ENCODE measurements around the gene RFC2.
A peak's percentile ranks its signal among the peaks of the same experiment; 100 is the strongest.
"Not testable (repeated sequence)": the region's sequence is repeated elsewhere in the genome, so short reads cannot be mapped to it uniquely, and the experiment has no call there.

Gene RFC2

DNA sequence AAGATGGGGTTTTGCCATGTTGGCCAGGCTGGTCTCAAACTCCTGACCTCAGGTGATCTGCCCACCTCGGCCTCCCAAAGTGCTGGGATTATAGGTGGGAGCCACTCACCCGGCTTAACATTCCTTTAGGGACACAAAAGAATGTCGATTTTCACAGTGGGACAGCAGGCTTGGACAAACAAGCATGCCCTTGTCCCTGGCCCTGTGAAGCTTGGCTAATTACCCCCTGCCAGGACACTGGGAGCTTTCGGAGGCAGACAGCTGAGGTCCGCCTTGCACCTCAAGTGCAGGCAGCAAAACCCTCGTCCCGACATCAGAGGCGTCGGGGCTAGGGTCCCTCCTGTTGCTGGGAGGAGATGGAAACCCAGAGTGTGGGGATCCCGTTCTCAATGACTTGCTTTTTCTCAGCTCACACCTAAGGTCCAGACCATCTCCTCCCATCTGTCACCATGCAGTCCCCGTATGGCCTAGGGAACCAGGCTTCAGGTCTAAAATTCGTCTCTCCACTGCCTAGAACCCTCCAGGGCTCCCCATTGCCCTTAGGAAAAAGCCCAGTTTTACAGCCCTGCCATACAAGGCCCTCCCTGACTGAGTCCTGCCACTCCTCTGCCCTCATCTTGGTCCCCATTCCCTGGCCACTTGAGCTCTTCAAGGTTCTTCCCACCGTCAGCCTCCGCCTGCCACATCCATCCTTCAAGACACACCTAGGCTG lies 28.7 kb upstream of the RFC2 start:
- DNase-seq = no peak

DNA sequence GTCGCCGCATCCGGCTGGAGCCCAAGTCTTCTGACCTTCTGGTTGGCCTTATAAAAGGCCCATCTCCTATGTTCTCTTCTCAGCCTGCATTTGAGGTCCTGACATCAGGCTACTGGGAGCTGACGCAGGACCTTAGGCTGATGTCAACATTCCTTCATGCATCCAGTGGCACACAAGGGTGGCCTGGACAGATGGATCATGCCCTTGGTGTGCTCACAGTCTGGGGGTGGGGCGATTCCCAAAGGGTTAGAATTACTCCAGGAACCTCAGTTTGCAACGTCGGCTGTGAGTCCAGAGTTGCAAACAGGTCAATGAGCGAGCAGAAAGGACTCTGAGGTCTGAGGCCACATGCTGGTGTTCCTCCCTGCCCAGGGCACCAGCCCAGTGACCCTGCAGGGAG lies 26.8 kb upstream of the RFC2 start:
- no peak for DNase-seq

DNA sequence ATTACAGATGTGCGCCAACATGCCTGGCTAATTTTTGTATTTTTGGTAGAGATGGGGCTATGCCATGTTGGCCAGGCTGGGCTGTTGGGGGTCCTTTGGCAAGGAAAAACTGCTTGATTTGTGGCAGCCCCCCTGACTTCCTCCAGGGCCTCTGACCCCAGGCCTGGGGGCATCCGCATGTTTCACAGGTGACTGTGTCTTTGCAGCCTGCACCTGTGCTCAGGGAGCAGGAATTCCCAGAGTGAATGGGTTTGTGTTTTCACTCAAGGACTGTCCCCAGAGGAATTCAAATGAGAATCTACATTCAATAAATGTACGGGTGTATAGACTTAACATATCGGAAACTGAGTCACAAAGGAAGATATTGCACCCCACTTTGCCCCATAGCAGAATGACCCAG lies 23.4 kb upstream of the RFC2 start:
- DNase-seq = no peak

GRCh38 chr7:74275401-74275881 lies 21.2 kb upstream of the RFC2 start:
- DNase-seq = no peak

- DNase-seq = peak in 1 of 2 donors; percentile 66
Observed at GRCh38 chr7:74272305-74273038, 18.3 kb upstream of the RFC2 start.

GRCh38 chr7:74271742-74272141 lies 17.5 kb upstream of the RFC2 start:
- DNase-seq = no peak

DNA sequence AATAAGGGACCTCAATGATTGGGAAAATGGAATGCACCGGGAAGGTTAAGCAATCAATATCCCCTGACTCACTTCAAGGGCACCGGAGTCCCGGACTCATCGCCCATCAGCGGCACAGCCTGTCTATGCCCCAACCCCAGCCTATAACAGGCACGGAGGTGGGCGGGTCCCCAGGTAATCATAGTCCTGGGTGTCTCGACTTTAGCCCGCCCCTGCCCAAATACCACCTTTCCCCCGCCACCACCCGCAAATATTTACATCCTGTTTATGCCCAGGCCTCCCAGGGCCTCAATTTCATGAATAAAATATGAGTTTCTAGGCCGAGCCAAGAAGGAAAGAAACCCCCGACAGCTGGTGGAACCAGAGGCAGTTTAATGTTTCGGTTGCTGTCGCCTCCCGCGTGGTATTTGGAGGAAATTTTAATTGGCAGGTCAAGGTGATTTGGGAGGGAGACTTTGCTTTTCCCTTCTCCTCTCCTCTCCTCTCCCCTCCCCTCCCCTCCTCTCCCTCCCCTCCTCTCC lies 15.6 kb upstream of the RFC2 start:
- DNase-seq = peak; percentile 62 to 82

DNA sequence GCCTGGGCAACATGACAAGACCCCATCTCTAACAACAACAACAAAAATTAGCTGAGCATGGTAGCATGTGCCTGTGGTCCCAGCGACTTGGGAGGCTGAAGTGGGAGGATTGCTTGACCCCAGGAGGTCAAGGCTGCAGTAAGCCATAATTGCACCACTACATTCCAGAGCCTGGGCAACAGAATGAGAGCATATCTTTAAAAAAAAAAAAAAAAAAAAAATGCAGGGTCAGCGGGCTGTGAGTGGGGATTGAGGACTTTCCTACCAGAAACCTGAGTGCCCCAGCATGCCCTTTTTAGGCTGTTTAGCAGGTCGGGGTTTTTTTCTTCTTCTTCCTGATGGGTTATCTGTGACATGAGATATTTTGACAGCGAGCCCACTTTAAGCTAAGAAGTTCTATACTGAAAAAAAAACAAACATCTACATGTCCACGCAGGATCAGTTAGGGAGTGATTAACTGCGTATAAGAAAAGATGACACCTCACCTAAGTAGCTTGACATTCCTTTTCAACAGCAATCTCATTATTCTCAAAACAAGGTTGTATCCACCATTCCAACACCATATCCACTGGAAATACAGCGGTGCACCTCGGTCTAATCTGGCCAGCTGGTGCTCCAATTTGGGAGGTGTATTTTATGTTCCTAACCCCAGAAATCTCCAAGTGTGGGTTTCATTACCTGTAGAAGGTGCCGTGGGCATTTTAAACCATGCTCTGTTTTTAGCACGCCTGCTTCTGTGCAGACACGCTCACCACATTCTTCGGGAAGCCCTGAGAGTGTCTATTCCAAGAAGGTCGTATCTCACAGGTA lies 13.8 kb upstream of the RFC2 start:
- no peak for DNase-seq

- DNase-seq = no peak
Observed at GRCh38 chr7:74266191-74266963, 12.2 kb upstream of the RFC2 start.

DNA sequence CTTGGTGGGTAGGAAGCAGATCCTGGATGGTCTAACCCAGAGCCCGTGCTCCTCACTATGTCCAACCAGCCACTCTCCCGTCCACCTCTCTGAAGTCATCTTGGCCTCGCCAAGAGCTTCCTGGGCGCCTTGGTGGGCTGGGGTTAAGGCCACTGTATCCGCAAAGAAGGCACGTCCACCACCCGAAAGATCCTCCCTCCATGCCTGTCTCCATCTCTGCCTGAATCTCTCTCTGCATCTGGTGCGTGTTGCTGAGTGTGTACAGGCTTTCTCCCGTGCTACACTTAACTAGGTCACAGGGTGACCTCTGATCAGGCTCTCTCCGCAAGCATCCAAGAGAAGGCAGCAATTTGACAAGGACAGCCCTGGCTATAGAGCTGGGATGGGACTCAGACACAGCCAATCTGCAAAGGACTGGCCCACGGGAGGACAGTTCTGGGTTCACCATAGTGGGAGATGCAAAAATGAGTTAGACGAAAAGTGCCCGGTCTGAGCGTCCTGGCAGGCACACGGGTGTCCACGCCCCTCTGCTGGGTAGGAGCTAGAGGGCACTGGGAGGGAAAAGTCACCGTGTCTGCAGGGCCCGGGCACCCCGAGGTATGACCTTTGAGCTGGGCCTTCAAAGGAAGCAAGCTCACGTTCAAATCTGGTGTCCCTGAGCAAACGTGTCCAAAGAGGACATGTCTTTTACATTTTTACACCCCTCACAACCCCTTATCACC lies 9.4 kb upstream of the RFC2 start:
- DNase-seq = no peak

DNA sequence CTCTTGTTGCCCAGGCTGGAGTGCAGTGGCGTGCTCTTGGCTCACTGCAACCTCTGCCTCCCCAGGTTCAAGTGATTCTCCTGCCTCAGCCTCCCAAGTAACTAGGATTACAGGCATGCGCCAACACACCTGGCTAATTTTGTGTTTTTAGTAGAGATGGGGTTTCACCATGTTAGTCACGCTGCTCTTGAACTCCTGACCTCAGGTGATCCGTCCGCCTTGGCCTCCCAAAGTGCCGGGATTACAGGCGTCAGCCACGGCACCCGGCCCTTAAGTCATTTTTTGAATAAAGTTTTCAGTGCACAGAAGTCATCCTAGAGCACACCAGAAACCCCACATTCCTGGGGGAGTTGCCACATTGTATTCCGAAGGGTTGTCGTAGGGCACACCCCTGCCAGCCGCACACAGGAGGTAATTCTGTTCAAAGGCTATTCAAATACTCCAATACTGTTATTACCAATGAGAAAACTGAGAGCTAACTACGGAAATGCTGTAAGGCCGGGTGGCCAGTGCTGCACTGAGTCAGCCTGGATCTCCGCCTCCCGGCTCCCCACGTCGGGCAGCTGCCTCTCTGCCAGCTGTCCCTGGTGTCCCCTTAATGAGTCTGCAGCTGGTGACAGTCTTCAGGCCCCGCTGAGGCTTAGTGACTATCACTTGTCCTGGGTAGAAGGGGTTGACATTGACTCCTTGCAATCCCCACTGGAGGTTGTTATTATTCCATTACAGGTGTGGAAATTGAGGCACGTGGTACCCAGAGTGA lies 8.6 kb upstream of the RFC2 start:
- no peak for DNase-seq

GRCh38 chr7:74258639-74259038 lies 4.4 kb upstream of the RFC2 start:
- DNase-seq = no peak

DNA sequence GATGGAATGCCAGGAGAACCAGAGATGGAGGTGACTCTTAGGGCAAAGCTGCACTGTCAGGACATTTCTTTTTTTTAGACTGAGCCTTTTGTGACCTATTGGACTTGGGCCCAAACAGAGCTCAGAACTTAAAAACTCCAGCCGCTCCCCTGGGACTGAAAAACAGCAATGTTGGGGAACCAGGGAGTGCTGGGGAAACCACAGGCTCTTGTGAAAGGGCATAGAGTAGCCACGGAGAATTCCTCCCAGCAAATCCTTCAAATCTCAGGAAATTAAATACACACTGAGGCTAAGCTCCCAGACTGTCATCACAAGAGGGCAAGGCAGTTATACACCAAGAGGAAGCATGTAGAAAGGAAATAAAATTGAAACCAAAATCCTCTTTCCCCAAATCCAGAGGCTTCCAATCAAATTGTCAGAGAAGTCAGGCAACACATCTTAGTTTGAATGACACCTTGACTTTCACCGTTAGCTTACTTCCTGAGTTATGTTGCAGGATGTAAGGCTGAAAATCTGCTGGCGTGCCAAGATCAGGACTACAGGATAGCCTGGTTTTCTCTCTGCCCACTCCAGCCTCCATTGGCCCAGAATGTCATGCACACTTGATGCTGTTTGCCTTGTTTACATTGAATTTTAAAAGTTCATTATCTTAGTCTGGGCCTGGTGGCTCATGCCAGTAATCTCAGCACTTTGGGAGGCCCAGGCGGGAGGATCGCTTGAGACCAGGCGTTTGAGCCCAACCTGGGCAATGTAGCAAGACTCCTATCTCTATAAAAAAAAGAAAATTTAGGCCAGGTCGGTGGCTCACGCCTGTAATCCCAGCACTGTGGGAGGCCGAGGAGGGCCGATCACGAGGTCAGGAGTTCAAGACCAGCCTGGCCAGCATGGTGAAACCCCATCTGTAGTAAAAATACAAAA lies 2.6 kb upstream of the RFC2 start:
- DNase-seq = no peak

- not testable (repeated sequence) for DNase-seq
Observed at GRCh38 chr7:74255461-74255860, 1.3 kb upstream of the RFC2 start.

- DNase-seq = peak in 1 of 2 donors; percentile 8
Observed at GRCh38 chr7:74254858-74255379, 720 bp upstream of the RFC2 start.

DNA sequence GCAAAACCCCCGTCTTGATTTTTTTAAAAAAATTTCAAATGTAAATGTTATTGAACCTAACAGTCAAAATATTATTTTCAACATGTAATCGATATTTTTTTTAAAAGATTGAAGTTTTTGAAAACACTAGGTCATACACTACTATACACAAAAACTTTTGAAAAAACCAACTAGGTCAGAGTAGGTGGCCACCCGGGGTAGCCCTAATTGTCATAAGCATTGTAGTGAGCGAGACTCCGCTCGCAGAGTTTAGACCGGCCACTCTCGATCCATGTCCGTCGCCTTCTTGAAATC lies 417 bp downstream of the RFC2 start:
- no peak for DNase-seq

DNA sequence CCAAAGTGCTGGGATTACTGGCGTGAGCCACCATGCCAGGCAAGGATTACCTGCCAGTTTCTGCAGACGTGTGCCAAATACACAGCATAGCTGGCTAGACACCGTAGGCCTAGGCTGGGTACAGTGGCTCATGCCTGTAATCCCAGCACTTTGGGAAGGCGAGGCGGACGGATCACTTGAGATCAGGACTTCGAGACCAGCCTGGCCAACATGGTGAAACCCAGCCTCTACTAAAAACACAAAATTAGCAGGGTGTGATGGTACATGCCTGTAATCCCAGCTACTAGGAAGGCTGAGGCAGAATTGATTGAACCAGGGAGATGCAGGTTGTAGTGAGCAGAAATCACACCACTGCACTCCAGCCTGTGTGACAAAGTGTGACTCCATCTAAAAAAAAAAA lies 868 bp downstream of the RFC2 start:
- DNase-seq = no peak

DNA sequence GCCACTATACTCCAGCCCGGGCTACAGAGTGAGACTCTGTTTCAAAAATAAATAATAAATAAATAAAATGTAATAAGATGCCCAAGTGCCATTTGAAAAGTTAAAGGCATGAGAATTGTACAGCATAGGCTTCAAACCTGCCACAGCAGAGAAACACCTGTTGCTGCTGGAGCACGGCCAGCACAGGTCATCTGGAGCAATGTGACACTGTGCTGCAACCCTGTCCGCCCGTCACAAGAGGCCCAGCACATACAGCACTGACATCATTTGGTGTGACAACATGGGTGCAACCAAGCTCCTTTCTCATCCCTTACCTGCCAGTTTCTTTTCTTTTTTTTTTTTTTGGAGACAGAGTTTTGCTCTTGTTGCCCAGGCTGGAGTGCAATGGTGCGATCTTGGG lies 1.3 kb downstream of the RFC2 start:
- DNase-seq = no peak

DNA sequence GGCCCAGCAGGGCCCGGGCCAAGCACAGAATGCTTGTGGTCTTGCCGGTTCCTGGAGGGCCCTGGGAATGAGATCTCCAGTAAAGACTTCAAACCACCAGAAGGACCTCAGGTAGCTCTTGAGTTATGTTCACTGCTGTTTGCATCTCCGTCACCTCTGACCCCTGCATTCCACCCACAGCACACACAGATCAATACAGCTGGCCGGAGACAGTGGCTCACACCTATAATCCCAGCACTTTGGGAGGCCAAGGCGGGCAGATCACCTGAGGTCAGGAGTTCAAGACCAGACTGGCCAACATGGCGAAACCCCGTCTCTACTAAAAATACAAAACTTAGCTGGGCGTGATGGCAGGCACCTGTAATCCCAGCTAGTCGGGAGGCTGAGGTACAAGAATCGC lies 5.1 kb downstream of the RFC2 start:
- DNase-seq = not testable (repeated sequence)

- no peak for DNase-seq
Observed at GRCh38 chr7:74248156-74248555, 6.0 kb downstream of the RFC2 start.
